A549 (cell line): ENCODE results near the gene PRMT7.

Experiments
- CHD4 ChIP-seq: fragments of 200-600 bp; sonication (generic); IDR thresholded peaks from 2 replicates; pipeline ENCODE4 v1.6.1; 2016; ENCODE audit warnings: antibody characterized with exemption, mild to moderate bottlenecking, borderline replicate concordance
- EHMT2 ChIP-seq: fragments of 200-600 bp; sonication (generic); IDR thresholded peaks from 2 replicates; pipeline ENCODE4 v1.6.1; 2016; ENCODE audit warnings: antibody characterized with exemption, low read depth, mild to moderate bottlenecking, moderate library complexity
- HDAC2 ChIP-seq: fragments of 200-600 bp; sonication (generic); IDR thresholded peaks from 2 replicates; pipeline ENCODE4 v1.6.1; 2016
- HMGXB4 ChIP-seq: fragments of 250-450 bp; sonication (Bioruptor Pico); IDR thresholded peaks from 2 replicates; pipeline ENCODE4 v1.5.0; 2021; ENCODE audit warnings: mild to moderate bottlenecking, moderate library complexity, borderline replicate concordance
- JUN ChIP-seq, 2 experiments: fragments of >200 bp; sonication (Bioruptor Twin); formaldehyde crosslinking; IDR thresholded peaks; 2 replicates in 1 of 2; 3 replicates in 1 of 2; pipeline ENCODE4 v1.6.1; 2016 to 2017
- KDM1A ChIP-seq: fragments of 200-600 bp; sonication (generic); IDR thresholded peaks from 2 replicates; pipeline ENCODE4 v1.6.1; 2016; ENCODE audit warnings: low read depth, mild to moderate bottlenecking
- POLR2A ChIP-seq: IDR thresholded peaks from 2 replicates; pipeline ENCODE4 v1.6.1; 2012; ENCODE audit warnings: mild to moderate bottlenecking, low read length
- USF2 ChIP-seq: fragments of 450-650 bp; IDR thresholded peaks from 2 replicates; pipeline ENCODE4 v1.6.1; 2014; ENCODE audit warnings: antibody characterized with exemption
- ZNF302 ChIP-seq: fragments of 250-450 bp; sonication (Bioruptor Pico); IDR thresholded peaks from 2 replicates; pipeline ENCODE4 v1.9.0; 2021; ENCODE audit warnings: inconsistent platforms, mild to moderate bottlenecking, moderate library complexity
- TF ChIP-seq, protein P1 (sequence below): fragments of >200 bp; sonication (Bioruptor Twin); formaldehyde crosslinking; IDR thresholded peaks from 3 replicates; pipeline ENCODE4 v1.5.1; 2016
- TF ChIP-seq, protein P2 (sequence below): fragments of 200-600 bp; sonication (generic); IDR thresholded peaks from 2 replicates; pipeline ENCODE4 v1.6.1; 2016; ENCODE audit warnings: antibody characterized with exemption, mild to moderate bottlenecking, moderate library complexity

DNA sequence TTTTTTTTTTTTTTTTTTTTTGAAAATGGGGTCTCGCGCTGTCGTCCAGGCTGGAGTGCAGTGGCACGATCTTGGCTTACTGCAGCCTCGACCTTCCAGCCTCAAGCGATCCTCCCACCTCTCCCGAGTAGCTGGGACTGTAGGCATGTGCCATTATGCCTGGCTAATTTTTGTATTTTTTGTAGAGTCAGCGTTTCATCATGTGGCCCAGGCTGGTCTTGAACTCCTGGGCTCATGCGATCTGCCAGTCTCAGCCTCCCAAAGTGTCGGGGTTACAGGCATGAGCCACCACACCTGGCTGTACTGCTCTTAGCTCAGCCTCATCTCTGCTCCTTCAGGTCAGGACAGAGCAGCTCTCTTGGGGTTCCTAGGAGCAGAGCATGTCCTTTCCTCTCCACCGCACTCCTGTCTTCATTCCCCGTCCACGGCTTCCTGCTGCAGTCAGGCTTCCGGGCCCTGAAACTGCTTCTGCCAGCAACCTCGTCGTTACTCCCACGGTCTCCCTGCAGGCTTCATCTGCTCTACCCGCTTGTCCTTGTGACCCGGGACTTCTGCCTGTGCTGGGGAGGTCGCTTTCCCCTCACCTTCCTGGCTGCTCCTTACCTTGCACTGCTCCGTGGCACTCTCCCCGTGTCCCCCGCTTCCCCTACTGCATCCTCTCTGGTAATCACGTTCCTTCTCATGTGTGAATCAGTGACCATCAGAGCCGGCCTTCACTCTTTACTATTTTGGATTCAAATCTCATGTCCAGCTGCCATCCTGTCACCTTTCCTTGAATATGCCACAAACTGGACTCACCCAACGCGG is 38.0 kb downstream of the PRMT7 start:
- TF ChIP-seq EHMT2 (no peak), CHD4 (no peak), HMGXB4 (CRISPR knock-in tag) (no peak), HDAC2 (no peak), JUN (IDR thresholded peaks at IDR 0.05) (no peak), USF2 (no peak), KDM1A (no peak), POLR2A (no peak), ZNF302 (CRISPR knock-in tag) (no peak)
- TF ChIP-seq, protein P1, sequence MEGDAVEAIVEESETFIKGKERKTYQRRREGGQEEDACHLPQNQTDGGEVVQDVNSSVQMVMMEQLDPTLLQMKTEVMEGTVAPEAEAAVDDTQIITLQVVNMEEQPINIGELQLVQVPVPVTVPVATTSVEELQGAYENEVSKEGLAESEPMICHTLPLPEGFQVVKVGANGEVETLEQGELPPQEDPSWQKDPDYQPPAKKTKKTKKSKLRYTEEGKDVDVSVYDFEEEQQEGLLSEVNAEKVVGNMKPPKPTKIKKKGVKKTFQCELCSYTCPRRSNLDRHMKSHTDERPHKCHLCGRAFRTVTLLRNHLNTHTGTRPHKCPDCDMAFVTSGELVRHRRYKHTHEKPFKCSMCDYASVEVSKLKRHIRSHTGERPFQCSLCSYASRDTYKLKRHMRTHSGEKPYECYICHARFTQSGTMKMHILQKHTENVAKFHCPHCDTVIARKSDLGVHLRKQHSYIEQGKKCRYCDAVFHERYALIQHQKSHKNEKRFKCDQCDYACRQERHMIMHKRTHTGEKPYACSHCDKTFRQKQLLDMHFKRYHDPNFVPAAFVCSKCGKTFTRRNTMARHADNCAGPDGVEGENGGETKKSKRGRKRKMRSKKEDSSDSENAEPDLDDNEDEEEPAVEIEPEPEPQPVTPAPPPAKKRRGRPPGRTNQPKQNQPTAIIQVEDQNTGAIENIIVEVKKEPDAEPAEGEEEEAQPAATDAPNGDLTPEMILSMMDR, result no peak
- TF ChIP-seq, protein P2, sequence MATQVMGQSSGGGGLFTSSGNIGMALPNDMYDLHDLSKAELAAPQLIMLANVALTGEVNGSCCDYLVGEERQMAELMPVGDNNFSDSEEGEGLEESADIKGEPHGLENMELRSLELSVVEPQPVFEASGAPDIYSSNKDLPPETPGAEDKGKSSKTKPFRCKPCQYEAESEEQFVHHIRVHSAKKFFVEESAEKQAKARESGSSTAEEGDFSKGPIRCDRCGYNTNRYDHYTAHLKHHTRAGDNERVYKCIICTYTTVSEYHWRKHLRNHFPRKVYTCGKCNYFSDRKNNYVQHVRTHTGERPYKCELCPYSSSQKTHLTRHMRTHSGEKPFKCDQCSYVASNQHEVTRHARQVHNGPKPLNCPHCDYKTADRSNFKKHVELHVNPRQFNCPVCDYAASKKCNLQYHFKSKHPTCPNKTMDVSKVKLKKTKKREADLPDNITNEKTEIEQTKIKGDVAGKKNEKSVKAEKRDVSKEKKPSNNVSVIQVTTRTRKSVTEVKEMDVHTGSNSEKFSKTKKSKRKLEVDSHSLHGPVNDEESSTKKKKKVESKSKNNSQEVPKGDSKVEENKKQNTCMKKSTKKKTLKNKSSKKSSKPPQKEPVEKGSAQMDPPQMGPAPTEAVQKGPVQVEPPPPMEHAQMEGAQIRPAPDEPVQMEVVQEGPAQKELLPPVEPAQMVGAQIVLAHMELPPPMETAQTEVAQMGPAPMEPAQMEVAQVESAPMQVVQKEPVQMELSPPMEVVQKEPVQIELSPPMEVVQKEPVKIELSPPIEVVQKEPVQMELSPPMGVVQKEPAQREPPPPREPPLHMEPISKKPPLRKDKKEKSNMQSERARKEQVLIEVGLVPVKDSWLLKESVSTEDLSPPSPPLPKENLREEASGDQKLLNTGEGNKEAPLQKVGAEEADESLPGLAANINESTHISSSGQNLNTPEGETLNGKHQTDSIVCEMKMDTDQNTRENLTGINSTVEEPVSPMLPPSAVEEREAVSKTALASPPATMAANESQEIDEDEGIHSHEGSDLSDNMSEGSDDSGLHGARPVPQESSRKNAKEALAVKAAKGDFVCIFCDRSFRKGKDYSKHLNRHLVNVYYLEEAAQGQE, result no peak
